Psoas muscle (tissue), 8 donors: ENCODE data around the gene CACNB4. TPM values are rescaled to one million over a fixed set of nuclear protein-coding genes. Genes with fewer than 3 reads are reported as not detected.

Experiments
- ATAC-seq, 4 donors: fragments of 200-7000 bp; cut with Tn5 transposase; one replicate each; pipeline ENCODE4 v1.9.1; 2020; ENCODE audit warnings: moderate library complexity in 3 of 4, mild to moderate bottlenecking in 2 of 4
- DNase-seq, 2 donors: peaks; one replicate each; pipeline ENCODE4 v3.0.0-alpha.2; 2020
- H3K27ac ChIP-seq: fragments of 200-600 bp; one replicate; pipeline ENCODE4 v1.8.0; 2022
- H3K27me3 ChIP-seq, 3 donors: fragments of 200-600 bp in 1 of 3; one replicate each; pipeline versions ENCODE4 v1.6.1 to v1.8.0; 2013 to 2022; ENCODE audit warnings: low read length in 2 of 3, mild to moderate bottlenecking in 2 of 3, moderate library complexity in 1 of 3; ENCODE audit not compliant: insufficient read depth in 3 of 3
- H3K36me3 ChIP-seq, 2 donors: fragments of 200-600 bp in 1 of 2; one replicate each; pipeline versions ENCODE4 v1.6.1 to v1.8.0; 2013 to 2022; ENCODE audit warnings: low read depth in 1 of 2, mild to moderate bottlenecking in 1 of 2, moderate library complexity in 1 of 2; ENCODE audit not compliant: insufficient read depth in 1 of 2
- H3K4me1 ChIP-seq: fragments of 200-600 bp; one replicate; pipeline ENCODE4 v1.8.0; 2022
- H3K4me3 ChIP-seq: fragments of 200-600 bp; one replicate; pipeline ENCODE4 v1.8.0; 2022; ENCODE audit warnings: mild to moderate bottlenecking
- H3K9me3 ChIP-seq: fragments of 200-600 bp; one replicate; pipeline ENCODE4 v1.8.0; 2022
- CTCF ChIP-seq: fragments of 200-600 bp; IDR thresholded peaks from one replicate; pipeline ENCODE4 v1.8.0; 2022; ENCODE audit warnings: antibody characterized with exemption
- WGBS, 3 donors: extraction: QIAGEN DNeasy Blood & Tissue Kit; methylation state at CpG; one replicate each; pipeline versions ENCODE4 v1.1.6 to v1.1.7; 2013; 5-methylcytosine and 5-hydroxymethylcytosine counted together
- intact Hi-C, 2 donors: fragments of 100-400 bp; cut with DNase I; formaldehyde crosslinking; loops; one replicate each; pipeline versions ENCODE4 v1.11.0 to v1.14.2; 2022
- polyA plus RNA-seq, 3 donors: library from polyadenylated mRNA; stranded (reverse); fragments of 200-250 nt; gene quantifications; one replicate each; pipeline ENCODE4 v1.2.3, GENCODE V29; 2013
- total RNA-seq, 4 donors: library from RNA; stranded (reverse); fragmentation: NEBNext Ultra II Directional in 2 of 4; extraction: Animal tissue kit (Norgen Biotek cat#: 25700) in 2 of 4; gene quantifications; one replicate each; pipeline versions ENCODE4 v1.2.1 to v1.2.4, GENCODE V29; 2021 to 2023
- donor health status: healthy with polysubstance abuse.
- donor health status: DM: no; HTN: no; CAD: no; lungs with moderate emphysema.
- donor health status: Bipolar disorder and iron deficiency.
- donor health status: healthy.
- donor health status: DM: yes; HTN: yes; CAD: no.
- donor health status: DM: no; HTN: no; CAD: no.
- donor health status: DM: no; HTN: no; CAD: no.
- donor health status: DM: yes; HTN: yes; CAD: no.

CACNB4 gene
- total and polyA plus RNA-seq, 7 donors, result 0.10 to 1.1 (median 0.21) TPM

DNA sequence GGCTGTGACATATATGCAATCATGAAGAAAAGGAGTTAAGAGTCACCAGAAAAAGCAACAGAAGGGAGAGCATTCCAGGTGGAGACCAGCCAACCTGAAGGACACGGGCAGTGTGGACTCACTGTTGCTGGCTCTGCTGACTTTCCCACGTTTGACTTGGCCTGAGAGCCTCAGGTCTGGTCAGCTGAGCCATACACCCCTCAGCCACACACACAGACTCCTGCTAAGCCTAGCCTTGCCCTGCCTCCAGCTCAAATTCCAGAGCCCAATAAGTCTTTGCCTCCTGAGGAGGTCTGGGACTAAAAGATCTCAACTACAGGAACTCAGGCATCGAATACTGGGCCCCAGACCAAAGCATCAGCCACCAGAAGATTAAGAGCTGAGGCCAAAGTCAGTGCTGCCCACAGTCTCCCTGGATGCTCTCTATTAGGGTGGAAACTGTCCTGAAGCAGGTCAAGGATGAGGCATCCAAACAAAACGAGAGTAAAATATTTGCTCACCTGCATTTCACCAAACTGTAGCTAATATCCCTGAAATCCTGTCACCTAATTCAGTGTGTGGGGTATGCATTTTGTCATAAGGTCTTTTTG is 23.3 kb downstream of the CACNB4 start:
- Histone ChIP-seq H3K36me3 (no peaks in the 10 kb centered on the region), H3K27ac (no peak overlapping the region), H3K27me3 (no peaks in the 10 kb centered on the region), H3K9me3 (no peaks in the 10 kb centered on the region), H3K4me1 (no peaks in the 10 kb centered on the region), H3K4me3 (no peak overlapping the region)
- TF ChIP-seq CTCF, result no peak
- 13 to 45% (median 28%) methylated on average over 4 of the region's 4 CpGs for WGBS, 3 donors
- ATAC-seq (no peak), DNase-seq (no peak)
- intact Hi-C loops, result no loop called here

DNA sequence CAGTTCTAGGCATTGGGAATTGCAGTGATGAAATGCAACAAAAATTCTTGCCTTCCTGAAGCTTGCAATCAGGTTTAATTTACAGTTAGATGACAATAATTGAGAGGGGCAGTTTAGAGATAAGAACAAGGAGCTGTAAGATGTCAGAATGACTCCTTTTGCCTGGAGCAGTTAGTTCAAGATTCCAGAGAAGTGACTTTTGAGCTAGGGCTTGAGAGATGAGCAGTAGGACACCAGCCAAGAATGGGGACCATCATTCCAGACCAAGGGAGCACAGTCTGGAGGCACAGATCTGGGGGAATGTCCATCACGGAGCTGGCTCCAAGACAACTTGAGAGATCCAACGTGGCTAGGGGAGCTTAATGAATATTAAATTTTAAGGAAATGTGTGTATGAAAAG is 26.8 kb downstream of the CACNB4 start:
- Histone ChIP-seq H3K27ac (no peak overlapping the region), H3K36me3 (no peaks in the 10 kb centered on the region), H3K27me3 (no peaks in the 10 kb centered on the region), H3K4me1 (no peaks in the 10 kb centered on the region), H3K4me3 (no peak overlapping the region), H3K9me3 (no peaks in the 10 kb centered on the region)
- ATAC-seq (no peak), DNase-seq (no peak)
- WGBS, 3 donors, result 63 to 80% (median 78%) methylated on average over 2 of the region's 2 CpGs
- intact Hi-C loops, result no loop called here
- TF ChIP-seq CTCF, result no peak

DNA sequence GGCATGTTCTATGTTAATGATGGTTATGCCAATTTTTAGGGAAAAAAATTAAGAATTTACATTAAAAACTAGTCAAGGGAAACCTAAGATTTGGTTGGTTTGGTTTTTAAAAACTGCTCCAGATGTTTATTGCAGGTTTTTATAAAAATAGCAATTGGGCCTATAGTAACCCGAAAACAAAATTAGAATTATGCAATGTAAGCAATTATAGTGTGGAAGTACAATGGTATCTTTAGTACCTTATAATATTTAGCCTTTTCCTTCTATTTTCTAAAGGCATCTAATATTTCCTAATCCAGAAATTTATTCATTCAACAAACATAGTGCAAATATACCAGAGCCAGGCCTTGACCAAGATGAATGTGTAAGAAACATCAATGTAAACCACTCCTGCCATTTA is 27.3 kb downstream of the CACNB4 start:
- Histone ChIP-seq H3K27me3 (no peaks in the 10 kb centered on the region), H3K36me3 (no peaks in the 10 kb centered on the region), H3K4me1 (no peaks in the 10 kb centered on the region), H3K27ac (no peak overlapping the region), H3K9me3 (no peaks in the 10 kb centered on the region), H3K4me3 (no peak overlapping the region)
- ATAC-seq, result no peak
- intact Hi-C loops, result no loop called here
- no peak for TF ChIP-seq CTCF
- WGBS, 3 donors, result 89 to 98% (median 90%) methylated on average over 1 of the region's 1 CpG
- DNase-seq, result no peak

DNA sequence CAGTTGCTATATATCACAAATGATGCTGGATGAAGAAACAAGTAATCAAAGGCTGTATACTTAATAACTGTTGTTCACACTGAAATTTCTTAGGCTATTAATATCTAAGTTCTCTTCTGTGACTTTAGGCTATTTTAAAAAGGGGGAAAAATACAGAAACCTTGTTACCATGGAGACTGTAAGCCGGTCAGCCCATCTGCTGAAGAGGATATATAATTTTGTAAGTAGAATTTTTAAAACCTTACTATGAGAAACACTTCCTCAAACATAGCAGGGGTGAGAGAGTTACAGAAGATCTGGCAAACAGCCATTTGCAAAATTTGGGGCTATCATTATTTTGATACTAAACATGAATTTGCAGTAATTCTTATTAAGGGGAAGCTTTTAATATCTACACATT is 27.8 kb downstream of the CACNB4 start:
- intact Hi-C loops, result no loop called here
- no peak overlapping the region for H3K27ac ChIP-seq
- no peaks in the 10 kb centered on the region for H3K4me1 ChIP-seq
- DNase-seq, result no peak
- no peaks in the 10 kb centered on the region for H3K9me3 ChIP-seq
- H3K4me3 ChIP-seq, result no peak overlapping the region
- WGBS, 3 donors, result 54 to 70% (median 63%) methylated on average over 1 of the region's 1 CpG
- ATAC-seq, result no peak
- no peak for TF ChIP-seq CTCF
- H3K27me3 ChIP-seq, result no peaks in the 10 kb centered on the region
- no peaks in the 10 kb centered on the region for H3K36me3 ChIP-seq

DNA sequence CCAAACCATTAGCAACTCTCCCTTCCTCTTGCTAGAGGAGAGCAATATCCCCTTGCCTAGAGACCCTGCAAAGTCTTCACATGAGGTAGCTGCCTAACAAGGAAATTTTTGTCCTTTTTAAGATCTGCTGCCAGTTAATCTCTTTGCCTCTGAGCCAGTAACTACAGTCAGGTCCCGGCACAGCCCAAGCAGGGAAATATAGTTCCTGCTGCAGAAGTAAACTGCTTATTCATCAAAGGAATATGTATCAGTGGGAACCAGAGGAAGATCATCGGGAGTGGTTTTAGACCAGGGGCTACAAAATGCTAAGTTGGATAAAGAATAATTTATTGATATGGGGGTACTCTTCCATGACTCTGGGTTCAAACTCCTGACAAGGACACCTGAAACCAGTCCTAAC is 30.6 kb downstream of the CACNB4 start:
- intact Hi-C loops, result no loop called here
- Histone ChIP-seq H3K4me1 (no peaks in the 10 kb centered on the region), H3K9me3 (no peaks in the 10 kb centered on the region), H3K4me3 (no peak overlapping the region), H3K27ac (no peak overlapping the region), H3K36me3 (no peaks in the 10 kb centered on the region), H3K27me3 (no peaks in the 10 kb centered on the region)
- DNase-seq (no peak), ATAC-seq (no peak)
- WGBS, 3 donors, result 69 to 73% (median 71%) methylated on average over 2 of the region's 2 CpGs
- no peak for TF ChIP-seq CTCF
